Esophagus muscularis mucosa (tissue), 4 donors: ENCODE data around the gene TRAF3. TPM values are rescaled to one million over a fixed set of nuclear protein-coding genes. Genes with fewer than 3 reads are reported as not detected.
"Not testable (repeated sequence)": the region's sequence is repeated elsewhere in the genome, so short reads cannot be mapped to it uniquely, and the experiment has no call there.

ENCODE experiments used
- DNase-seq: peaks from one replicate; pipeline ENCODE4 v3.0.0-alpha.2; 2017; ENCODE audit errors: extremely low spot score
- H3K27ac ChIP-seq, 4 donors: fragments of 200-600 bp; sonication (generic); replicated peaks in 1 of 4; 1 replicate in 3 of 4; 2 replicates in 1 of 4; pipeline ENCODE4 v1.5.1; 2016 to 2019; ENCODE audit warnings: mild to moderate bottlenecking in 1 of 4
- H3K27me3 ChIP-seq, 4 donors: fragments of 200-600 bp; sonication (generic); one replicate each; pipeline versions ENCODE4 v1.5.1 to v1.6.0; 2016 to 2019
- H3K36me3 ChIP-seq, 4 donors: fragments of 200-600 bp; sonication (generic); one replicate each; pipeline ENCODE4 v1.5.1; 2016 to 2019
- H3K4me1 ChIP-seq, 4 donors: fragments of 200-600 bp; sonication (generic); one replicate each; pipeline ENCODE4 v1.5.1; 2016 to 2019
- H3K4me3 ChIP-seq, 4 donors: fragments of 200-600 bp; sonication (generic); 1 replicate in 2 of 4; 2 replicates in 2 of 4; pipeline ENCODE4 v1.5.1; 2016 to 2019; ENCODE audit warnings: mild to moderate bottlenecking in 4 of 4, moderate library complexity in 1 of 4
- H3K9me3 ChIP-seq, 4 donors: fragments of 200-600 bp; sonication (generic); 1 replicate in 3 of 4; 2 replicates in 1 of 4; pipeline ENCODE4 v1.5.1; 2016 to 2019
- EP300 ChIP-seq: sonication (generic); formaldehyde crosslinking; IDR thresholded peaks from one replicate; pipeline ENCODE4 v1.6.1; 2017; ENCODE audit warnings: antibody characterized with exemption
- POLR2A ChIP-seq: fragments of 450-650 bp; IDR thresholded peaks from one replicate; pipeline ENCODE4 v1.6.1; 2017; ENCODE audit warnings: antibody characterized with exemption, moderate library complexity, mild to moderate bottlenecking, low read depth
- POLR2AphosphoS5 ChIP-seq, 2 donors: sonication (generic); formaldehyde crosslinking; IDR thresholded peaks; one replicate each; pipeline ENCODE4 v1.6.1; 2017; ENCODE audit warnings: antibody characterized with exemption in 2 of 2
- WGBS: methylation state at CpG from one replicate; pipeline ENCODE4 v1.1.5; 2018; 5-methylcytosine and 5-hydroxymethylcytosine counted together
- intact Hi-C: fragments of 100-400 bp; cut with DNase I; formaldehyde crosslinking; loops from one replicate; pipeline ENCODE4 v1.15.1; 2023
- total RNA-seq, 4 donors: library from RNA; depleted of rRNA; stranded (reverse); fragments of >200 nt; gene quantifications; one replicate each; pipeline versions ENCODE4 v1.1.0 to v1.2.1, GENCODE V29; 2016
- TF ChIP-seq, protein P1 (sequence below), 3 experiments: fragments of 200-600 bp in 2 of 3; fragments of 450-650 bp in 1 of 3; sonication (generic) in 2 of 3; IDR thresholded peaks; one replicate each; pipeline ENCODE4 v1.5.1; 2017 to 2019; ENCODE audit warnings: antibody characterized with exemption in 3 of 3, mild to moderate bottlenecking in 2 of 3, moderate library complexity in 1 of 3

The TRAF3 gene
- total RNA-seq, 4 donors from 2014 or later: 9.6 to 19.1 (median 17.5) TPM

DNA sequence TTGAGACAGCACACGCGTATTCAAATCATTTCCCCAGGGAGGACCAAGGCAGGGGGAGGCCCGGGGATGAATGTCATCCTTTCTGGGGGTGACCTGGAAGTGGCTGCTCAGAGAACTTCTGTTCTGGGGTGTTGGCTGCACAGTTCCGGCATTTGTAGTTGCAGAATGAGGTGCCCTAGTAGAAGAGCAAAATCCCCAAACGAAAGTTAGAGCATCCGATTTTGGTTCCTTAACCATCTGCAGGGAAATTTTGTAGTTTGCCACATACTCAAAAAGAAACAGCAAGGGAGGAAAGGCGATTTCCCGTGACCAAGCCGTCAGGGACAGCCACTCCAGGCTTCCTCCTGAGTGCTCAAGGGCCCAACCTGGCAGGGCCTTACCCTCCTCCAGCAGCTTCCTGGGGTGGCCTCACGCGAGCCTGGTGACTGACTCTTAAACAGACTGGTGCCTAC is 13.0 kb upstream of the TRAF3 start:
- WGBS: 71% methylated on average over 11 of the region's 11 CpGs
- no peaks in the 10 kb centered on the region for H3K9me3 ChIP-seq
- H3K27ac ChIP-seq: no peak overlapping the region
- no peak for DNase-seq
- intact Hi-C loops: no loop called here
- peaks cover 0 to 44% (median 4%) of the 10 kb centered on the region in 4 donors for H3K27me3 ChIP-seq
- TF ChIP-seq EP300: no peak
- TF ChIP-seq, protein P1, sequence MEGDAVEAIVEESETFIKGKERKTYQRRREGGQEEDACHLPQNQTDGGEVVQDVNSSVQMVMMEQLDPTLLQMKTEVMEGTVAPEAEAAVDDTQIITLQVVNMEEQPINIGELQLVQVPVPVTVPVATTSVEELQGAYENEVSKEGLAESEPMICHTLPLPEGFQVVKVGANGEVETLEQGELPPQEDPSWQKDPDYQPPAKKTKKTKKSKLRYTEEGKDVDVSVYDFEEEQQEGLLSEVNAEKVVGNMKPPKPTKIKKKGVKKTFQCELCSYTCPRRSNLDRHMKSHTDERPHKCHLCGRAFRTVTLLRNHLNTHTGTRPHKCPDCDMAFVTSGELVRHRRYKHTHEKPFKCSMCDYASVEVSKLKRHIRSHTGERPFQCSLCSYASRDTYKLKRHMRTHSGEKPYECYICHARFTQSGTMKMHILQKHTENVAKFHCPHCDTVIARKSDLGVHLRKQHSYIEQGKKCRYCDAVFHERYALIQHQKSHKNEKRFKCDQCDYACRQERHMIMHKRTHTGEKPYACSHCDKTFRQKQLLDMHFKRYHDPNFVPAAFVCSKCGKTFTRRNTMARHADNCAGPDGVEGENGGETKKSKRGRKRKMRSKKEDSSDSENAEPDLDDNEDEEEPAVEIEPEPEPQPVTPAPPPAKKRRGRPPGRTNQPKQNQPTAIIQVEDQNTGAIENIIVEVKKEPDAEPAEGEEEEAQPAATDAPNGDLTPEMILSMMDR (IDR thresholded peaks at IDR 0.05): no peak
- no peak for TF ChIP-seq POLR2AphosphoS5 (IDR thresholded peaks at IDR 0.05)
- no peak for TF ChIP-seq POLR2A
- H3K4me1 ChIP-seq: peaks cover 0 to 9% (median 8%) of the 10 kb centered on the region in 4 donors
- no peaks in the 10 kb centered on the region for H3K36me3 ChIP-seq
- H3K4me3 ChIP-seq: no peak overlapping the region

DNA sequence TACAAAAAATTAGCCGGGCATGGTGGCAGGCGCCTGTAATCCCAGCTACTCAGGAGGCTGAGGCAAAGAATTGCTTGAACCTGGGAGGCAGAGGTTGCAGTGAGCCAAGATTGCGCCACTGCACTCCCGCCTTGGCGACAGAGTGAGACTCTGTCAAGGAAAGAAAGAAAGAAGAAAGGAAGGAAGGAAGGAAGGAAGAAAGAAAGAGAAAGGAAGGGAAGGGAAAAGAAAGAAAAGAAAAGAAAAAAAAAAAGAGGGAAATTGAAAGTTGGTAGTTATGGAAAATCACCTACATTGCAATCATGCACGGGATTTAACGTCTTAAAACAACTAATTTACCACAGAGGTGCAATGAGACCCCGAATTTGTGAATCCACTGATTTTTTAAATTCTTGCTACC is 11.5 kb upstream of the TRAF3 start:
- H3K9me3 ChIP-seq, DNase-seq, H3K4me1 ChIP-seq, H3K4me3 ChIP-seq, H3K27ac ChIP-seq, H3K36me3 ChIP-seq, intact Hi-C loops: not testable (repeated sequence)
- WGBS: 86% methylated on average over 7 of the region's 8 CpGs
- H3K27me3 ChIP-seq: peaks cover 0 to 29% (median 3%) of the 10 kb centered on the region in 4 donors

DNA sequence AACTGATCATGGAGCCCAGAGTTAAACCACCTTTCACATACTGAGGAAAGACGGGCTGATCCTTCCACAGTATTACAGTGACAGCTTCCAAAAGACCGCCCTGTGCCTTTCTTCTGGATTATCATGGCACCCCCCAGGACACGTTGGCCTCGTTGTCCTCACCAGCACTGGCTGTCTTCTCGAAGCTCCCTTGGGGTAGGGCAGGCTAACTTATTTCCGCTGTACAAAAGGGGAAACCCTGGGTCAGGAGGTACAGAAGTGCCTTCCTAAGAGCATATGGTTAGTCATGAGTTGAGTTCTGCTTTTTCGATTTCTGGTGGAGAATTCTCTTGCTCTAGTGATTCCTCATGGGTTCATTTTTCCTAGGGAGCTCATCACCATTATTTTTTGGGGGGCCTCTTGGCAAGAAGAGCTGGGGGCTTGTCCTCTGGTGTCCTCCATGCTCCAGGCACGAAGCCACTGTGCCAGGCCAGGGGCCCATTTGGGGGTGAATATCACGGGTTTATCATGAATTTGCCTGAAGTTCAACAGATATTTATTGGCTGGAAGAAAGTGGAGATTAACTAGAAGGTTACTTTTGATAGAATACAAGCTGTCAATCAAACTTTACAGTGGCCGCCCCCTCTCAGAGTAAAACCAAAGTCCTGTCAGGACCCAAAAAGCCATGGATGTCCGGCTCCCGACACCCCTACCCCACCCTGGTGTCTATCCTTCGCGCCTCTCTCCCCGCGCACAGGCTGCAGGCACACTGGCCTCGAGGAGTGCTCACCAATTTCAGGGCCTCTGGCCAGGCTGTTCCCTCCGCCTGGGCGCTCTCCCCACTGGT is 8.8 kb upstream of the TRAF3 start:
- Histone ChIP-seq H3K27ac (no peak overlapping the region), H3K4me1 (no peaks in the 10 kb centered on the region), H3K36me3 (no peaks in the 10 kb centered on the region), H3K27me3 (peaks cover 0 to 5% (median 0%) of the 10 kb centered on the region in 4 donors), H3K4me3 (no peak overlapping the region), H3K9me3 (no peaks in the 10 kb centered on the region)
- 76% methylated on average over 12 of the region's 19 CpGs for WGBS
- no peak for DNase-seq
- TF ChIP-seq EP300 (no peak), POLR2A (no peak), POLR2AphosphoS5 (IDR thresholded peaks at IDR 0.05) (no peak)
- TF ChIP-seq, protein P1 (IDR thresholded peaks at IDR 0.05): no peak
- intact Hi-C loops: no loop called here

DNA sequence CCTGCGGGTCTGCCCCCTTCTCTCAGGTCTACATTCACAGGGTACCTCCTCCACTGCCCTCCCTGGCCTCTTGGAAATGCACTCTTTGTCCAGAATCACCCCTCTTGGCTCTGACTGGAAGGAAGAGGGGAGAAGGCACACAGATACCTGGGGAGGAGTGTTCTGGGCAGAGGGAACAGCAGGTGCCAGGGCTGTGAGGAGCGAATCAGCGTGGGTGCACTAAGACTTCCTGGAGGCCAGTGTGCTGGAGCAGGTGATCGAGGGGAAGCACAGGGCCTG is 8.3 kb upstream of the TRAF3 start:
- no peak overlapping the region for H3K27ac ChIP-seq
- peaks cover 0 to 1% (median 0%) of the 10 kb centered on the region in 4 donors for H3K27me3 ChIP-seq
- no peaks in the 10 kb centered on the region for H3K4me1 ChIP-seq
- no peaks in the 10 kb centered on the region for H3K9me3 ChIP-seq
- H3K36me3 ChIP-seq: no peaks in the 10 kb centered on the region
- intact Hi-C loops: no loop called here
- TF ChIP-seq POLR2AphosphoS5 (IDR thresholded peaks at IDR 0.05) (no peak), POLR2A (no peak), EP300 (no peak)
- TF ChIP-seq, protein P1 (IDR thresholded peaks at IDR 0.05): no peak
- no peak overlapping the region for H3K4me3 ChIP-seq
- DNase-seq: no peak
- WGBS: 100% methylated on average over 4 of the region's 4 CpGs

DNA sequence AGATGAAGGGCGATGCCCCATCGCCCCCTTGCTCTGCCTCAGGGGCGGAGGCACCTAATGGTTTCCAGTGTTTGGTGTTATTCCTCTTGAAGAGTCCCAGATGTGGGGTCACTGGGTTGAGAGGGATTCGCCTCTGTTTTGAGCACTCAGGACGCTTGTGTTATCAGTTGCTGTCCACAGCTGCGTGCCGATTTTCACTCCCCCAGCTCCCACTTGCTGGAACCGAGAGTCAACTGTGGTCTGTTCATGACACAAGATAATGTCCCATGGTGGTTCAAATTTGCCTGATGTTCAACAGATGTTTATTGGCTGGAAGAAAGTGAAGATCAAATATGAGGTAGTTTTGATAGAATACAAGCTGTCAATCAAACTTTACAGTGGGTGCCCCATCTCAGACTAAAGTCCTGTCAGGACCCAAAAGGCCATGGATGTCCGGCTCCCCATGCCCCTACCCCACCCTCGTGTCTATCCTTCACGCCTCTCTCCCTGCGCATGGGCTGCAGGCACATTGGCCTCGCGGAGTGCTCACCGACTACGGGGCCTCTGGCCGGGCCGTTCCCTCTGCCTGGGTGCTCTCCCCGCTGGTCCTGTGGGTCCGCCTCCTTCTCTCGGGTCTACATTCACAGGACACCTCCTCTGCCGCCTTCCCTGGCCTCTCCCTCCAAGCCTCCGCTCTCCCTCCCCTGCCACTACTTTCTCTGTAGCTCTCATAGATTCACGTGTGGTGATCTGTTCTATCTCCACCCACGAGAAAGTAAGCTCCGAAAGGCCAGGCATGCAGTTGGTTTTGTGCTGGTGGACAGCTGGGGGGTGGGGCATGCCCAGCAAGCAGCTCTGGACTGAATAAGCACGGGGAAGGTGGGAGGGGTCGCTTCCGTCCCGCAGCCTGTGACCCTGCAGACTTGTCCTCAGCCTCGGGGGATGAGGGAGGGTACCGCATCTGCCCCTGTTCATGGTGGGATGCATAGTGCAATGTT is 6.8 kb upstream of the TRAF3 start:
- Histone ChIP-seq H3K4me3 (no peak overlapping the region), H3K27me3 (no peaks in the 10 kb centered on the region), H3K27ac (no peak overlapping the region), H3K36me3 (no peaks in the 10 kb centered on the region), H3K4me1 (peaks cover 0 to 9% (median 6%) of the 10 kb centered on the region in 4 donors), H3K9me3 (no peaks in the 10 kb centered on the region)
- intact Hi-C loops: loop anchor here (10.0 kb wide), 1 partner anchor 144 kb away; no protein-coding TSS in a partner anchor
- no peak for DNase-seq
- TF ChIP-seq, protein P1 (IDR thresholded peaks at IDR 0.05): no peak
- TF ChIP-seq EP300: no peak
- TF ChIP-seq POLR2A: no peak
- no peak for TF ChIP-seq POLR2AphosphoS5 (IDR thresholded peaks at IDR 0.05)
- WGBS: 81% methylated on average over 28 of the region's 32 CpGs
